VCaP (cell line): Measurements from ENCODE around the gene PTPN21.

Experiments
- H3K27ac ChIP-seq: fragments of 450-650 bp; 2 replicates; pipeline ENCODE4 v1.5.1; 2017
- CTCF ChIP-seq: fragments of 450-650 bp; conservative IDR thresholded peaks from 2 replicates; pipeline ENCODE4 v1.5.1; 2017; ENCODE audit warnings: mild to moderate bottlenecking, moderate library complexity

Gene PTPN21

GRCh38 chr14:88554457-88555286 lies at the start of gene PTPN21:
Gene PTPN21, minus strand, starts transcription at chr14:88555007. Its CDS starts 4,590 bp downstream, at chr14:88550417.
- no peak for TF ChIP-seq CTCF
- peak within 1 kb of the TSS; percentile 96 for H3K27ac ChIP-seq

GRCh38 chr14:88604212-88604611 lies 49.4 kb upstream of the PTPN21 start:
- no peak overlapping the region for H3K27ac ChIP-seq
- no peak for TF ChIP-seq CTCF

- peak overlapping the region; percentile 48 for H3K27ac ChIP-seq
- no peak for TF ChIP-seq CTCF
Measured at GRCh38 chr14:88599761-88600439, 45.1 kb upstream of the PTPN21 start.

GRCh38 chr14:88599326-88599725 lies 44.5 kb upstream of the PTPN21 start:
- TF ChIP-seq CTCF, result no peak
- H3K27ac ChIP-seq, result peak overlapping the region; percentile 48

GRCh38 chr14:88598097-88598675 lies 43.4 kb upstream of the PTPN21 start:
- no peak for TF ChIP-seq CTCF
- no peak overlapping the region for H3K27ac ChIP-seq

- no peak for TF ChIP-seq CTCF
- H3K27ac ChIP-seq, result no peak overlapping the region
Measured at GRCh38 chr14:88597601-88598000, 42.8 kb upstream of the PTPN21 start.

- H3K27ac ChIP-seq, result no peak overlapping the region
- TF ChIP-seq CTCF, result no peak
Measured at GRCh38 chr14:88597038-88597437, 42.2 kb upstream of the PTPN21 start.
